ENCODE data around the gene FN3K.

The FN3K gene

DNA sequence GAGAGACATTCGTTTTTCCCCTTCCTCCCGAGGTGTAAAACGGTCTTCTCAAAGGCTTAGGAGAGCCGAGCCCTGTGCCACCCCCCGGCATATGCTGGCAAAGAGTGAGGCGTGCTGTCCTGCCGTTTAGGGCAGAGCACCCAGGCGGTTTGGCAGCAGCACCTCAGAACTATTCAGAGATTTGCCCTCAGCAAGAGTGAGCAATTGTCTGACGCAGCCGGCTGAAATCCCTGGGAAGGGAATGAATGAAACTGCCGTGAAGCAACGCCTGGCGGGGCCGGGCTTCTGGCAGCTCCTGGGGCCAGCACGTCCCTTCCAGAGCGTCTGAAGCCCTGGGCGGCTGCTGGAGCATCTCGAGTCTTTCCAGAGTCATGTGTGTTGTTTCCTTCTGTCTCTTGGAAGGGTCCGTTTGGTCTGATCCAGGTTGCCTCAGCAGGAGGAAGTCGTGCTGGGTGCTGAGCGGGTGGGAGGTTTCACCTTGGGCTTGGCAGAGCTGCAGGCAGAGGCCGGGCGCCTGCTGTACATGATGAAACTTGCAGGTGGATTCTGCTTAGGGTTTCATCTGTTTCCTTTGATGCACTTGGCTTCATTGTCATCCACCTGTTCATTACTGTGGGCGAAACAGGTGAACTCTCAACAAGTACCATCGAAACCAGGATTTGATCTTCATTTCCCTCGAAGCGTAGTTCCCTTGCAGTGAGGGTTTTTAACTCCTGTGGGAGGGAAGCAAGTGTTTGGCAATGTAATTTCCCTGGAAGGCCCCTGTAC lies 51.9 kb downstream of the FN3K start:
- no peak for TF ChIP-seq GATA2 (IDR thresholded peaks at IDR 0.05; ENCODE audit: low read depth, low read length)
- no peak for TF ChIP-seq GATA3 (IDR thresholded peaks at IDR 0.05; ENCODE audit: low read depth, low read length)

DNA sequence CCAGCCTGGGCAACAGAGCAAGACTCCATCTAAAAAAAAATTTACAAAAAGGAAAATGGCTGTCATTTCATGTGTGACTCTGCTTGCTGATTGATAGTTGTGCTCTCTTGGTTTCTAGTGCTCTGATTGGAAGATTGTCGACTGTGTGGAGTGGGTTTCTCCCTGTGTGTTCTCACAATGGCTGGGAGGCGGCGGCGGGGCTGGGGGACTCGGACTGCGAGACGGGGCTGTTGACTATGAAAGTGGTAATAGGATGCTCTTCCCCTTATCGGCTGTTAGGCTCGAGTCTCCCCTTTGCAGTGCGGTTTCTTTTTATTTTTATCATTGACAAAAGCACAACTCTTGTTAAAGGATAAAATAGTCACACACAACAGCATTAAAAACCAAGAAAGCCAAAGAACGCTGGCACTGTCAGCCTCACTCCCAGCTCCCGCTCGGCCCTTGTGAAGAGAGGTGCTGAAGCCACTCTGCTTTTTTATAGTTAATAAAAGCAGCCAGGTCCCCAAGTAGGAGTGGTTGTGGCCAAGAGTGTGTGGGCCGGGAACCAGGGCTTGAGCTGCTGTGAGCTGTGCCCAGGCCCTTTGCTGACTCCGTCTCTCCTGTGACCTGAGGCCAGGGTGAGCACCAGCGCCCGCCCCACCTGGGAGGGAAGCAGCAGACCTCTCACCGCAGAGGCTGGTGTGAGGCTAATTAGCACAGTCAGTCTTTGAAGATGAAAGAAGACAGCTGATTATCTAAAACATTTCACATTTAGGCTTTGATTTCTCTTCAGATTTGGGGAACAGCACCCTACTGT lies 53.0 kb downstream of the FN3K start:
- TF ChIP-seq GATA2 (IDR thresholded peaks at IDR 0.05; ENCODE audit: low read depth, low read length) (no peak), GATA3 (IDR thresholded peaks at IDR 0.05; ENCODE audit: low read depth, low read length) (no peak)

DNA sequence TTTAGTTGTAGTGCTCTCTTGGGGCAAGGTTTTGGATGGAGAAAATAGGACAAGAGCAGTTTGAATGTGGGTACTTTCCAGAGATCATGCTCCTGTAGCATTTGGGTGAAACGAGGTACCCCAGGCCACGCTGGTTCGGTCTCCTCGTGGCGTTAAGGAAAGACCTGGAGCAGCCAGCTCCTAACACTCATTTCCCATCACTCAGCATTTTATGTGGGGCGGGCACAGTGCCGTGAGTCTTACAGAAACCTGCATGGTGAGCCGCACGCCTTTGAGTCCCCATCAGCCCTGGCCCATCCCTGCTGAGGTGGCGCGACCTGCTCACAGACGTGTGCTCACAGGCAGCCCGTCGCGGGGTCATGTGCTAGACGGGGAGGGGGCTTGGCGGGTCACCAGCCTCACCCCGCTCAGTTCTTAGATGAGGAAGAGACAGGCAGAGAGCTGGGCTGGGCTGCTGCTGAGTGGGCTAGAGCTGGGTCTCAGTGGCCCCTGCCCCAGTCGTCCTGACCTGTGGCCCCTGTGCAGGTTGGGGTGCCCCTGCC lies 53.7 kb downstream of the FN3K start:
- TF ChIP-seq GATA2 (IDR thresholded peaks at IDR 0.05; ENCODE audit: low read depth, low read length) = no peak
- no peak for TF ChIP-seq GATA3 (IDR thresholded peaks at IDR 0.05; ENCODE audit: low read depth, low read length)

DNA sequence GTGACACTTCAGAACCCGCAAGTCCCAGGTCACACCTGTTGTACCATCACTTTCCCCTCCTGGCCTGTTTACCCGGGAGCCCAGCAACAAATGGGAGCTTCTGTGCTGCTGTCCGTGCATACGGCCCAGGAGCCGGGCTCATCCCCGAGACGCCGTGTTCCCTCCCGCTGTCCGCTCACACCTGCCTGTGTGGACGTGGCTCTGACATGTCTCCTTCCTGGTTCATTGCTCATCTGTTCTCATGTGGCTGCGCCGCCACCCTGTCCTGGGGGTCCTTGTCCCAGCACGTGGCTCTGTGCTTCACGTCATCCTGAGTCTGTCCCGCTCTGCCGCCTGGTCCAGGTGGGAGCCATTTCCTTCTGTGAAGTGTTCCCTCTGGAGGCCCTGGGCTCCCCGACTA lies 54.4 kb downstream of the FN3K start:
- TF ChIP-seq GATA2 (IDR thresholded peaks at IDR 0.05; ENCODE audit: low read depth, low read length) = no peak
- TF ChIP-seq GATA3 (IDR thresholded peaks at IDR 0.05; ENCODE audit: low read depth, low read length) = no peak

DNA sequence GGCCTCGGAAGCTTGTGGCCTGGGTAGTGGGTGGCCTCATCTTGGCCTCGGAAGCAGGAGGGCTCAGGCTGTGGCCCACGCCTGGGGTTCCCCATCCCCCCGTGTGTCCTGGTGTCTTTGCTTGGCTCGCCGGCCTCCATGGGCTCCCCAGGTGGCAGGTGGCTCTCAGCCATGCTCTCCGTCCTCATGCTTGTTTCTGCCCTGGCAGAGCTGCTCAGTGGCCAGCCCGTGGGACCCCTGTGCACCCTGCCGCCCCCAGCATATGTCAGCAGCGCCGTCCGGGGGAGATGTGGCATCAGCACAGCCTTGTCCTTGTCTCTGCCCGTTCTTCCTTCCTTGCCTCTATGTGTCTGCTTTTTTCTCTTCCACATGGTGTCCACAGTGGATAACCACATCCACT lies 55.0 kb downstream of the FN3K start:
- TF ChIP-seq GATA2 (IDR thresholded peaks at IDR 0.05; ENCODE audit: low read depth, low read length) = no peak
- no peak for TF ChIP-seq GATA3 (IDR thresholded peaks at IDR 0.05; ENCODE audit: low read depth, low read length)

DNA sequence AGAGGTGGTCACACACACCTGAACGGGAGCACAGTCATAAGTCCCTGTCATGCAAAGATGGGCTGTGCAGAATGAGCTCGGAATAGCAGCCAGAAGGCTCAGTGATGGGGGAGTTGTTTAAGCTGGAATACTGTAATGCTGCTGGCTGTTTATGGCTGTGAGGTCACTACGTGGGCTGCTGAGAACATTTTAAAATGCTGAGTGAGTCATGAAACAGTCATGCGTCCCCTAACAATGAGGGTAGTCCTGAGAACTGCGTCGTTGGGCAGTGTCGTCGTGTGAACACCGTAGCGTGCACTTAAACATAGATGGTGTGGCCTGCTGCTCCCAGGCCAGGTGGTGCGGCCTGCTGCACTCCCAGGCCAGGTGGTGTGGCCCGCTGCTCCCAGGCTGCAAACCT lies 56.1 kb downstream of the FN3K start:
- TF ChIP-seq GATA3 (IDR thresholded peaks at IDR 0.05; ENCODE audit: low read depth, low read length) (no peak), GATA2 (IDR thresholded peaks at IDR 0.05; ENCODE audit: low read depth, low read length) (no peak)

DNA sequence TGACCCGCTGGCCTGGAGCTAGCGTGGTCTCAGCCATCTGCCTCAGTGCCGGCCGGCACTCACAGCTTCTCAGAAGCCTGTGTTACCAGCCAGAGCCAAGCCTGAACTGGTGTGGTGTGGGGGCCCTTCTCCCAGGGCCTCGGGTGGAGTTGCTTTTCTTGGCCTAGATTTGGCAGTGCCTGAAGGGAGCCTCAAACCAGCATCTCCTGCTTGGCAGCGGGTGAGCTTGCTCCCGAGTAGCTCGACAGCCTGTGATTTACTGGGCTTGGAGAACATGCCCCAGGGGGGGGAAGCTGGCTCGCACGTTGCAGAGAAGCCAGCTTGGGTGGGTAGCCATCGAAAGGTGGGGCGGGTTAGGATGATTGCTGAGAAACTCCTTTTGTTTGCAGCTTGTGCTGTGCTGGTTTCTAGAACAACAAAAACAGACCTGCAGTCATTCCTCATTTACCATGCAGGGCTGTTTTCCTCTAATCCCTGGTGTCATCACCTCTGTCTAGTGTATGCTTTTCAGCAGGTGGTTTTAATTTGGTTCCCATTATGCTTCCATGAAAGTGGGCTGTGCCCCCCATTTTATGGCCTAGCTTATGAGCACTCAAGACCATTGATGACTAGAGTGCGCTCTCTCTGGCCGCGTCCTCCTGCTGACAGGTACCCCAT lies 58.7 kb downstream of the FN3K start:
- no peak for TF ChIP-seq GATA3 (IDR thresholded peaks at IDR 0.05; ENCODE audit: low read depth, low read length)
- no peak for TF ChIP-seq GATA2 (IDR thresholded peaks at IDR 0.05; ENCODE audit: low read depth, low read length)

DNA sequence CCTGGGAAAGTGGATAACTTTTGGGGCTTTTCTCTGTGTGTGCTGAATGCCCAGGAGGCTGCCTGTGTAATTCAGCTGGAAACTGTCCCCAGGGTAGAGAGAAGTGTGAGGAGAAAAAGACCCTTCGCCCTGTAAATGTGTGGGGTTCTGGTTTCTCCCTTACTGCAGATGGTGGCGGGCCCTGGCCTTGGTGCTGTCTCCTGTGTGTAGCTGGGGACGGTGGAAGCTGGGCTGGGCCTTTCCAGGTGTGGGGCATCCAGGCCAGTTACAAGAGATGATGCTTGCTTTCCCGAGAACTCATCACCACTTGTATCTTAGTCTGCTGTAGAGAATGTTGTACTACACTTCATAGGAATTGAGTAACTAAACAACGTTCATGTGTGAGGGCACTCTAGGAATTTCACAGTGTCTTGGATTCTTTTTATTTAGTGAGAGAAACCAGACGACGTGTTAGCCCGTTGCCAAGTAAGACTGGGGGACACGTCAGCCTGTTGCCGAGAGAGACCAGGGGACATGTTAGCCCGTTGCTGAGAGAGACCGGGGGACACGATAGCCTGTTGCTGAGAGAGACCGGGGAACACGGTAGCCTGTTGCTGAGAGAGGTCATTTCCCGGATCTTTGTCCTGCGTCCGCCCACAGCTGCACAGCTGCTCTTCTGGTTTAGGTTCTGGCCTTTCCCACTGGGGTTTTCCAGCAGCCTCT lies 59.5 kb downstream of the FN3K start:
- TF ChIP-seq GATA3 (IDR thresholded peaks at IDR 0.05; ENCODE audit: low read depth, low read length) = no peak
- TF ChIP-seq GATA2 (IDR thresholded peaks at IDR 0.05; ENCODE audit: low read depth, low read length) = no peak

DNA sequence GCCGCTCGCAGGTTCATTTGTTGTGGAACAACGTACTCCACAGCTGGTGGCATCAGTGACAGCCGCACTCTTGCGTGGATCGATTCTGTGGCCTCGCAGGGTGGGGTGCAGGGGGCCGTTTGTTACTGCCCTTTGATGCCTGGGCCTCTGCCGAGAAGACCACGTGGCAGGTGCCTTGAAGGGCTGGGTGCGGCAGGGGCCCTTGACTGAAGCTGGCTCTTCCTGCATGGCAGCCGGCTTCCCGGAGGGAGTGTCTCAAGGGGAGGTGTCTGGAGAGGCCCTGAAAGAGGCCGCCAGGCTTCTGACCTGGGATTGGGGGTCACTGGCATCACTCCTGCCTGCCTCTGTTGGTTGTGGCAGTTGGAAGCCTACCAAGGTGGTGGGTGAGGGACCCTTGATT lies 60.2 kb downstream of the FN3K start:
- no peak for TF ChIP-seq GATA3 (IDR thresholded peaks at IDR 0.05; ENCODE audit: low read depth, low read length)
- TF ChIP-seq GATA2 (IDR thresholded peaks at IDR 0.05; ENCODE audit: low read depth, low read length) = no peak

DNA sequence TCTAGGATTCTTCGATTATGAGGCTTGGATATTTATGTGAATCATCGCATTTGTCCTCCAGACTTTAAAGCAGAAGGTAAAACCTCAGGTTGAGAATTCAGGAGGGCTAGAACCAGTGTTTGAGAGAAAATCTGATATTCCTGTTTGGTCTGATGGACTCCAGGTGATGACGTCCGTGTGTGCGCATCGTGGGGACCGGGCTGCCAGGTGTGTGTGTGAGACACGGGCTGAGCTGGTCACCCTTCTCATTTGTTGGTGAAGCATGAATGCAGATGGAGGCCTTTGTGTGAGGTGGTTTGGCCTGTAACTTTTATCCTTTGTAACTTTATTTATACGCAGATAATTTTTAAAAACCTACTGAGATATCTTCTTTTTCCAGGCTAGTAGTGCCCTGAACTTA lies 61.6 kb downstream of the FN3K start:
- no peak for TF ChIP-seq GATA2 (IDR thresholded peaks at IDR 0.05; ENCODE audit: low read depth, low read length)
- no peak for TF ChIP-seq GATA3 (IDR thresholded peaks at IDR 0.05; ENCODE audit: low read depth, low read length)

DNA sequence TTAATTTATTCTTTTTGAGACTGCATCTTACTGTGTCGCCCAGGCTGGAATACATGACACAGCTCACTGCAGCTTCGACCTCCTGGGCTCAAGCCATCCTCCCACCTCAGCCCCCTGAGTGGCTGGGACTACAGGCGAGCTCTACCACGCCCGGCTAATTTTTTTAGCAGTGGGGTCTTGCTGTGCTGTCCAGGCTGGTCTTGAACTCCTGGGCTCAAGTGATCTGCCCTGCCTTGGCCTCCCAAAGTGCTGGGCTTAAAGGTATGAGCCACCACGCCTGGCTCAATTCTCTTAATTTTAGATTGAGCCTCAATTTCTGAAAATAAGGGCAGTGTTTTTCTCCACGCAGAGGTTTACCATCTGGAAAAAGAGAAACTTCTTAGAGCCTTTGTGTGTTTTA lies 63.3 kb downstream of the FN3K start:
- TF ChIP-seq GATA3 (IDR thresholded peaks at IDR 0.05; ENCODE audit: low read depth, low read length) (no peak), GATA2 (IDR thresholded peaks at IDR 0.05; ENCODE audit: low read depth, low read length) (no peak)

DNA sequence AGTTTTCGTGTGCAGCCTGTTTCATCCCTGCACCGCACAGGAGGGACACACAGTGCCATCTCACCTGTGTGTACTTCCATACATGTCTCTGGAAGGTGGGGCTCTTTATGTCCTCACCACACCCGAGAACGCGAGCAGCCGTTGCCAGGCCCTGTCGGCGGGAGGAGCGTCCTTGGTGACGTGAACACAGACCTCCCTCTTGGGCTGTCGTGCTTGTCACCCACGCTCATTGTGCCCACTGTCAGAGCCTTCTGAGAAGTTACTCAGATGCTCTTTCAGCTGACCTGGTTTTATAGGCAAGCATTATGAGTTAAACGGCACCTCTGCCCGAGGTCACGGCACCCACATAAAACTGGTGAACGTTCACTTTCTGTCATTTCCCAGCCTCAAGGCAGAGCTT lies 64.2 kb downstream of the FN3K start:
- TF ChIP-seq GATA3 (IDR thresholded peaks at IDR 0.05; ENCODE audit: low read depth, low read length) (no peak), GATA2 (IDR thresholded peaks at IDR 0.05; ENCODE audit: low read depth, low read length) (no peak)
